Measurements from ENCODE around the gene ZNF227. TPM values are rescaled to one million over a fixed set of nuclear protein-coding genes. Genes with fewer than 3 reads are reported as not detected.

Gene ZNF227
- total and polyA plus RNA-seq, 9 of the 15 experiments (the other 6 are each of a cell fraction or from before 2014, with no cell fraction given): 3.0 to 15.1 (median 10.0) TPM

DNA sequence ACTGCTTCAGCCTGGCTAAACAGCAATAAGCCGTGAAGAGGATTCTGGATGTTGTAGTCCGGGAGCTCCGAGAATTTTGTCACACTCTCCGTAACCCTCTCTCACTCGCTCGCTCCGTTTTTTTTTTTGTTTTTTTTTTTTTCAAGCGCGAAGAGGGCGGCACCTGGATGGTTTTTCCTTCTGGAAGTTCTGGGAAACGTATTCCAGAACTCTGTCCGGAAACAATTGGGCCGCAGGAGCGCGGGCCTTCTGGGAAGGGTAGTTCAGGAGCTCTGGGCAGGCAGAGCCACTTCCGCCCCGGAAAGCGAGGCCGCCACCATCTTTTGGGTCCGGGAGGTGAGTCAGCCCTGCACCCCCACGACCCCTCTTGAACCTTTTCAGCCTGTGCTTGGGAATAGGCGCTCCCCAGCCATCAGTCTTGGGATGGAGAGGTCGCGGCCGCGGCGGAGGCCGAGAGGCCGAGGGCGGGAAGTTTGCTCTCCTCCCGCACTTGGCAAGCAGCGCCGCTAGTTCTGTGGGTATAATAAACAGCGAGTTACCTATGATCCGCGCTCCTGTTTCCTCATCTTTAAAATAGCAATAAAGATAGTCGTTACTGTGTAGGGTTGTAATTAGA lies at the start of gene ZNF227 (continued):
- TF ChIP-seq, protein P1, sequence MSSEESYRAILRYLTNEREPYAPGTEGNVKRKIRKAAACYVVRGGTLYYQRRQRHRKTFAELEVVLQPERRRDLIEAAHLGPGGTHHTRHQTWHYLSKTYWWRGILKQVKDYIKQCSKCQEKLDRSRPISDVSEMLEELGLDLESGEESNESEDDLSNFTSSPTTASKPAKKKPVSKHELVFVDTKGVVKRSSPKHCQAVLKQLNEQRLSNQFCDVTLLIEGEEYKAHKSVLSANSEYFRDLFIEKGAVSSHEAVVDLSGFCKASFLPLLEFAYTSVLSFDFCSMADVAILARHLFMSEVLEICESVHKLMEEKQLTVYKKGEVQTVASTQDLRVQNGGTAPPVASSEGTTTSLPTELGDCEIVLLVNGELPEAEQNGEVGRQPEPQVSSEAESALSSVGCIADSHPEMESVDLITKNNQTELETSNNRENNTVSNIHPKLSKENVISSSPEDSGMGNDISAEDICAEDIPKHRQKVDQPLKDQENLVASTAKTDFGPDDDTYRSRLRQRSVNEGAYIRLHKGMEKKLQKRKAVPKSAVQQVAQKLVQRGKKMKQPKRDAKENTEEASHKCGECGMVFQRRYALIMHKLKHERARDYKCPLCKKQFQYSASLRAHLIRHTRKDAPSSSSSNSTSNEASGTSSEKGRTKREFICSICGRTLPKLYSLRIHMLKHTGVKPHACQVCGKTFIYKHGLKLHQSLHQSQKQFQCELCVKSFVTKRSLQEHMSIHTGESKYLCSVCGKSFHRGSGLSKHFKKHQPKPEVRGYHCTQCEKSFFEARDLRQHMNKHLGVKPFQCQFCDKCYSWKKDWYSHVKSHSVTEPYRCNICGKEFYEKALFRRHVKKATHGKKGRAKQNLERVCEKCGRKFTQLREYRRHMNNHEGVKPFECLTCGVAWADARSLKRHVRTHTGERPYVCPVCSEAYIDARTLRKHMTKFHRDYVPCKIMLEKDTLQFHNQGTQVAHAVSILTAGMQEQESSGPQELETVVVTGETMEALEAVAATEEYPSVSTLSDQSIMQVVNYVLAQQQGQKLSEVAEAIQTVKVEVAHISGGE (CRISPR knock-in tag; IDR thresholded peaks at IDR 0.05): peak; percentile 31 to 95 (median 44); a peak in 4 of 6 replicates
- TF ChIP-seq SAFB (IDR thresholded peaks at IDR 0.05; ENCODE audit: borderline replicate concordance, low read depth, low read length): no peak
- TF ChIP-seq U2AF1 (optimal IDR thresholded peaks at IDR 0.05; ENCODE audit: low read depth, low read length): no peak
- peak; percentile 76 for TF ChIP-seq SPI1 (IDR thresholded peaks at IDR 0.05; ENCODE audit: borderline replicate concordance, low read depth, low read length)
- TF ChIP-seq SP2 (IDR thresholded peaks at IDR 0.05; ENCODE audit: extremely low read depth, low read depth, low read length, poor library complexity, severe bottlenecking): no peak
- peak; percentile 87 for TF ChIP-seq POLR2G (IDR thresholded peaks at IDR 0.05; ENCODE audit: low read depth, low read length)
- no peak for TF ChIP-seq ZNF695 (CRISPR knock-in tag; IDR thresholded peaks at IDR 0.05)
- TF ChIP-seq NCOA2 (IDR thresholded peaks at IDR 0.05; ENCODE audit: partially characterized antibody in 2 of 2): no peak
- TF ChIP-seq CHD2 (IDR thresholded peaks at IDR 0.05; ENCODE audit: low read depth, low read length): no peak
- peak; percentile 31; the same call in 1 of the 2 replicates for TF ChIP-seq E2F3 (CRISPR knock-in tag; IDR thresholded peaks at IDR 0.05)
- TF ChIP-seq, protein P2, sequence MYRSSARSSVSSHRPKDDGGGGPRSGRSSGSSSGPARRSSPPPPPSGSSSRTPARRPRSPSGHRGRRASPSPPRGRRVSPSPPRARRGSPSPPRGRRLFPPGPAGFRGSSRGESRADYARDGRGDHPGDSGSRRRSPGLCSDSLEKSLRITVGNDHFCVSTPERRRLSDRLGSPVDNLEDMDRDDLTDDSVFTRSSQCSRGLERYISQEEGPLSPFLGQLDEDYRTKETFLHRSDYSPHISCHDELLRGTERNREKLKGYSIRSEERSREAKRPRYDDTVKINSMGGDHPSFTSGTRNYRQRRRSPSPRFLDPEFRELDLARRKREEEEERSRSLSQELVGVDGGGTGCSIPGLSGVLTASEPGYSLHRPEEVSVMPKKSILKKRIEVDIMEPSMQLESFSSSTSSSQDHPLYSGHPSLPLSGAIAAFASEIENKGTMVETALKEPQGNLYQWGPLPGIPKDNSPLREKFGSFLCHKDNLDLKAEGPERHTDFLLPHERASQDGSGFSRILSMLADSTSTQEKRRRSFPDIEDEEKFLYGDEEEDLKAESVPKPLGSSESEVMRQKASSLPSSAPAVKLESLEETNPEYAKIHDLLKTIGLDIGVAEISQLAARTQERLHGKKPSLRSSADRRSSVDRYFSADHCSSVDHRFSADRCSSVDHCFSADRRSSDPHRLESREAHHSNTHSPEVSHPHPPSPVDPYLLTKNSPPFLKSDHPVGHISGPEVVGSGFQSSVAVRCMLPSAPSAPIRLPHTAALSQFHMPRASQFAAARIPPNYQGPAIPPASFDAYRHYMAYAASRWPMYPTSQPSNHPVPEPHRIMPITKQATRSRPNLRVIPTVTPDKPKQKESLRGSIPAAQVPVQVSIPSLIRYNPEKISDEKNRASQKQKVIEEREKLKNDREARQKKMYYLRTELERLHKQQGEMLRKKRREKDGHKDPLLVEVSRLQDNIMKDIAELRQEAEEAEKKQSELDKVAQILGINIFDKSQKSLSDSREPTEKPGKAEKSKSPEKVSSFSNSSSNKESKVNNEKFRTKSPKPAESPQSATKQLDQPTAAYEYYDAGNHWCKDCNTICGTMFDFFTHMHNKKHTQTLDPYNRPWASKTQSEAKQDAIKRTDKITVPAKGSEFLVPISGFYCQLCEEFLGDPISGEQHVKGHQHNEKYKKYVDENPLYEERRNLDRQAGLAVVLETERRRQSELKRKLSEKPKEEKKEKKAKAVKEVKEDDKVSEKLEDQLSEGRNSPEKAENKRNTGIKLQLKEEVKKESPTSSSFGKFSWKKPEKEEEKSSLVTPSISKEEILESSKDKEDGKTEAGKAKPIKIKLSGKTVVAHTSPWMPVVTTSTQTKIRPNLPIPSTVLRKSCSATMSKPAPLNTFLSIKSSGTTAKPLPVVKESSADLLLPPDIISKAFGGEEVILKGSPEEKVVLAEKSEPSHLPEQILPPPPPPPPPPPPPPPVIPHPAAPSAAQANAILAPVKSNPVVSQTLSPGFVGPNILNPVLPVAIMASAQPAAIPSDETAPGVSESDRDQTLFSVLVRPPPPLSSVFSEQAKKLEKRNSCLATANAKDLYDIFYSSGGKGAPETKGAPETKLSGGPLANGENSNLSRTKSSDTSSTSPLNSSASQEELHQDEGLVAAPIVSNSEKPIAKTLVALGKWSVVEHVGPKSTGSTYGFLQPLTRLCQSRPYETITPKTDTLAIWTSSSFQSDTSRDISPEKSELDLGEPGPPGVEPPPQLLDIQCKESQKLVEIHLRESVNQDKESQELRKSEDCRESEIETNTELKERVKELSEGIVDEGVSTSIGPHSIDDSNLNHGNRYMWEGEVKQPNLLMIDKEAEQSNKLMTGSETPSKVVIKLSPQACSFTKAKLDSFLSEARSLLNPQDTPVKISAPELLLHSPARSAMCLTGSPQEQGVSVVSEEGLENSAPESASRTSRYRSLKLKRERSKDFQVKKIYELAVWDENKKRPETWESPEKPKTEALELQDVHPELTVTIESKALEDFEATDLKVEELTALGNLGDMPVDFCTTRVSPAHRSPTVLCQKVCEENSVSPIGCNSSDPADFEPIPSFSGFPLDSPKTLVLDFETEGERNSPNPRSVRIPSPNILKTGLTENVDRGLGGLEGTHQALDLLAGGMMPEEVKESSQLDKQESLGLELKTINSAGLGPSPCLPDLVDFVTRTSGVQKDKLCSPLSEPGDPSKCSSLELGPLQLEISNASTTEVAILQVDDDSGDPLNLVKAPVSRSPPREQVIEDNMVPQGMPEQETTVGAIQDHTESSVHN (IDR thresholded peaks at IDR 0.05; ENCODE audit: borderline replicate concordance in 1 of 2, low read depth in 1 of 2): no peak
